GM12864 (cell line): ENCODE data around the gene TMPRSS9.

Source experiments
- DNase-seq: peaks from one replicate; pipeline ENCODE4 v3.0.0-alpha.2; 2011; ENCODE audit warnings: low read depth
- H3K4me3 ChIP-seq: 2 replicates; pipeline ENCODE4 v1.5.1; 2011; ENCODE audit warnings: mild to moderate bottlenecking, low read depth, low read length, control low read depth
- CTCF ChIP-seq: IDR thresholded peaks from 2 replicates; pipeline ENCODE4 v1.5.1; 2011; ENCODE audit warnings: low read depth, mild to moderate bottlenecking, moderate library complexity, low read length, control low read depth, inconsistent platforms; ENCODE audit errors: missing control alignments

Gene TMPRSS9

GRCh38 chr19:2444251-2445002, 84.4 kb downstream of the TMPRSS9 start:
- no peak for TF ChIP-seq CTCF
- DNase-seq: no peak
- H3K4me3 ChIP-seq: no peak overlapping the region

DNA sequence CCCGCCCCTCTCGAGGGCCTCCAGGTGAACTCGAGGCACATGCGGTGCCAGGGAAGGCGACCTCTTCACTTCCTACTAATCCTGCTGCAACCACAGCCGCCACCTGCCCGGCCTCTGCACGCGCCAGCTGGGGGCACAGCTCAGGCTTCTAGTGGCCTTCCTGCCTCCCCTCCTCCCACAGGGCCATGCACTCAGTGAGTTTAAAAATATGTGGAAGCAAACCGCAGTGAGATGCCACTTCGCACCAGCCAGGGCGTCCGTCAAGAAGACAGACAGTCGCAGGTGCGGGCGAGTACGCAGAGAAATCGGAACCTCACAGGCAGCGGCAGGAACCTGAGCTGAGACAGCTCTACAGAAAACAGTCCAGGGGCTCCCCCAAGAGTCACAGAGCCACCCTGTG, 86.3 kb downstream of the TMPRSS9 start:
- no peak for DNase-seq
- no peak overlapping the region for H3K4me3 ChIP-seq

GRCh38 chr19:2449019-2449418, 89.0 kb downstream of the TMPRSS9 start:
- no peak overlapping the region for H3K4me3 ChIP-seq
- no peak for TF ChIP-seq CTCF
- DNase-seq: no peak

More for the DNA sequence above, 86.3 kb downstream of the TMPRSS9 start:
- no peak for TF ChIP-seq CTCF

DNA sequence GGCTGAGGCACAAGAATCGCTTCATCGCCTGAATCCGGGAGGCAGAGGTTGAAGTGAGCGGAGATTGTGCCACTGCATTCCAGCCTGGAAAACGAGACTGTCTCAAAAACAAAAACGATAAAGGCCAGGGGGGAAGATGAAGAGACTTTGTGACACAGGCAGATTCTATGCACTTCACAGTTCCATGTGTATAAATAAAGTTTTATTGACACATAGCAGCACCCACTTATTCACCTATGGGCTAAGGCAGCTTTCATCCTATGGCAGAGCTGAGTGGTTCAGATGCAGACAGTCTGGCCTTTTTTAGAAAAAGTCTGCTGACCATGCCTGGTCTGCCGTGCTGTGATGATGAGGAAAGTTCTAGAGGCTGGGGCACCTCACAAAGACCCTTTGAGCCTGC, 91.1 kb downstream of the TMPRSS9 start:
- TF ChIP-seq CTCF: no peak
- no peak for DNase-seq
- H3K4me3 ChIP-seq: no peak overlapping the region

- DNase-seq: no peak
- no peak overlapping the region for H3K4me3 ChIP-seq
- TF ChIP-seq CTCF: no peak
Observed at GRCh38 chr19:2451741-2452140, 91.7 kb downstream of the TMPRSS9 start.

DNA sequence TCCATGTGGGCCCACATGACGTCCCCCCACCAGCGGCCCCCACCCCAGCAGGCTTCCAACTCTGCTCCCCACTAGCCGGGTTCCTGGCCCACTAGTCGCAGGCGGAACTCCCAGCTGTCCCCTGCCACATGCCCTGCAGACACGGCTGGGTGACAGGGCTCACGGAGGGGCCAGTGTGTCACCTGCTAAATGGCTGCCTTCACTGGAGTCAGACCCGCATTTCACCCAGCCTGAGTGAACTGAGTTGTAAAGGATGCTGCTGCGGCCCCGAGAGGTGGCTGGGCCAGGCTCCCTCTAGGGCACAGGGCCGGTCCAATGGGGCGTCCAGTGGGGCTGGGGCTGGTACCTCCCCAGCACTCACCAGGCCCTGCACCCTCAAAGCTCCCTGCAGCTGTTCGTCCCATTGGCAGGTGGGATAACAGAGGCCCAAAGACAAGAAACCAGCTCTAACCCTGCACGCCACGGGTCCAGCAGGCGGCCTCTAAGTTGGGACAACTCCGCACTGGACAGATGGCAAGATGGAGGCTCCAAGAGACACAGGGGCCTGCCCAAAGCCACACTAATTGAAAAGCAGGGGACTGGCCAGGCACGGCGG, 93.5 kb downstream of the TMPRSS9 start:
- DNase-seq: no peak
- peak overlapping the region; percentile 5 for H3K4me3 ChIP-seq
- no peak for TF ChIP-seq CTCF
